ENCODE measurements around the gene MRPL36.
"Not testable (repeated sequence)": the region's sequence is repeated elsewhere in the genome, so short reads cannot be mapped to it uniquely, and the experiment has no call there.

MRPL36 gene

DNA sequence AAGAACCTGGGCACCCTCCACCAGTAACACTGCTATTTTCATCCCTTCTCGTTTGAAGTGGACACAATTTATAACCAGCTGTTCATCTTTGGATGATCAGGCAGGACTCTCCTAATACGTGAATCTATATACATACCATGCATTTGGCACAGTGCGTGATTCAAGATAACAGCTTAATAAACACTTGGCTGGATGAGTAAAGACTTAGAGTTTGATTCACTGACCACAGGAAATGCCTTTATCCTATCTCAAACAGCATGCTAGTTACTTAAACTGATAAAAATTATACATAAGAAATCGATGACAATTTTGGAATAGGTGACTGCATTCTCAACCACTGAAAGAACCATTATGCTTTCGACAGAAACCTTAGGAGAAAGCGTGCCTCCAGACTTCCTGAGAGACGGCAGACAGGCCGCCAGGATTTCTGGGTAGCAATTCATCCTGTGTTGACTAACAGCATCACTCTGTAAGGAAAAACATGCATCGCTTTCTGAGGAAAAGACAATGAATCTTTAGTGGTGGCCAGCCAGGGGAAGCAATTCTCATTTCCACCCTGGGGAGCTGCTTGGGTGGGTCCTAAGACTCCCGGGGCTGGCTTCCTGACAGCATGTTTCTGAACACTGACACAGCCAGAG lies 9.7 kb downstream of the MRPL36 start:
- H3K27ac ChIP-seq, result no peak overlapping the region
- no peak for TF ChIP-seq ZFX (IDR thresholded peaks at IDR 0.05)
- TF ChIP-seq, protein P1, sequence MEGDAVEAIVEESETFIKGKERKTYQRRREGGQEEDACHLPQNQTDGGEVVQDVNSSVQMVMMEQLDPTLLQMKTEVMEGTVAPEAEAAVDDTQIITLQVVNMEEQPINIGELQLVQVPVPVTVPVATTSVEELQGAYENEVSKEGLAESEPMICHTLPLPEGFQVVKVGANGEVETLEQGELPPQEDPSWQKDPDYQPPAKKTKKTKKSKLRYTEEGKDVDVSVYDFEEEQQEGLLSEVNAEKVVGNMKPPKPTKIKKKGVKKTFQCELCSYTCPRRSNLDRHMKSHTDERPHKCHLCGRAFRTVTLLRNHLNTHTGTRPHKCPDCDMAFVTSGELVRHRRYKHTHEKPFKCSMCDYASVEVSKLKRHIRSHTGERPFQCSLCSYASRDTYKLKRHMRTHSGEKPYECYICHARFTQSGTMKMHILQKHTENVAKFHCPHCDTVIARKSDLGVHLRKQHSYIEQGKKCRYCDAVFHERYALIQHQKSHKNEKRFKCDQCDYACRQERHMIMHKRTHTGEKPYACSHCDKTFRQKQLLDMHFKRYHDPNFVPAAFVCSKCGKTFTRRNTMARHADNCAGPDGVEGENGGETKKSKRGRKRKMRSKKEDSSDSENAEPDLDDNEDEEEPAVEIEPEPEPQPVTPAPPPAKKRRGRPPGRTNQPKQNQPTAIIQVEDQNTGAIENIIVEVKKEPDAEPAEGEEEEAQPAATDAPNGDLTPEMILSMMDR (conservative IDR thresholded peaks at IDR 0.05), result no peak

DNA sequence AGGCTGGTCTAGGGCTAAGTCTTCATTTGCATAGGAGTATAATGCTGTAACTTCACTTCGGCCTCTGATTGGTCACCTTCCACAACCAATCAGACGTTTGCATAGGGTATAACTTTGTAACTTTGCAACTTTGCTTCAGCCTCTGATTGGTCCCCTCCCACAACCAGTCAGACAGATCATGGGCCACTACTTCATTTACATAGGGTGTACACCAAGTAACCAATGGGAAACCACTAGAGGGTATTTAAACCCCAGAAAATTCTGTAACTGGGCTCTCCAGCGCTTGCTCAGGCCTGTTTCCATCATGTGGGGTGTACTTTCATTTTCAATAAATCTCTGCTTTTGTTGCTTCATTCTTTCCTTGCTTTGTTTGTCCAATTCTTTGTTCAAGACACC lies 10.2 kb downstream of the MRPL36 start:
- H3K27ac ChIP-seq, result not testable (repeated sequence)

DNA sequence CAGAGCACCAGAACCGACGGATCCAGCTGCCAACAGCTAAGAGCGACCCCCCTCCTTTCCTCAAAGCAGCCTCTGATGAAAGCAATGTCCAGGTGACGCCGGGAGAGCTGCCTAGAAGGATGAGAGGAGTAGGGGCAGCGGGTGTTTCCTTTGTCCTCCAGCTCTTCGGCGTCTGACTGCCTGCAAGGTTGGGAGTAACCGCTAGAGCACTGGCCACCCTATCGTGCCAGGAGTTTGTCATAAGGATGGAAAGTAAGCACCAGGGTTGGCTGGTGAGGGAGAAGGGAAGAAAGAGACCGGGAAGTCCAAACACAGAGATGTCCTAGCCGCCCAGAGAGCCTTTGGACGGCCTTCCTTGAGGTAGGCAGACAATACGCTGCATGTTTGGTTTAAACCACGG lies 10.8 kb downstream of the MRPL36 start:
- TF ChIP-seq ZFX (IDR thresholded peaks at IDR 0.05), result no peak
- TF ChIP-seq, protein P1 (conservative IDR thresholded peaks at IDR 0.05), result no peak
- H3K27ac ChIP-seq, result no peak overlapping the region

DNA sequence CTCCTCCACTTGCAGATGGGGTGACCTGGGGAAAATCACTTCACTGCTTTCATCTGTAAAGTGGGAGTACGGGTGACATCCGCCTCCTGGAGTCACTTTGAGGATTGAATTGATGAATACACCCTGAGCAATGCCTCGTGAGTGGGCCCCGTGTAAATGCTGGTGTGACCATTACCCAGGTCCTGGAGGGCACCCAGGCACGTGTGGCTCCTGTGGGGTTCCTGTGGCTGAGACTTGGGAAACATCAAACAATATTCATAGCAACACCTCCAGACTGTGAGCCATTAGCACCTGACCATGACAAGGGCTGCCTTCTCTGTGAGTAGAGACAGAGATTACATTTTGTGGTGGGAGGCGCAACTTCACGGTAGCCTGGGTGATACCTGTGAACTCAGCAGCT lies 11.4 kb downstream of the MRPL36 start:
- H3K27ac ChIP-seq, result no peak overlapping the region
- TF ChIP-seq, protein P1 (conservative IDR thresholded peaks at IDR 0.05), result no peak
- no peak for TF ChIP-seq ZFX (IDR thresholded peaks at IDR 0.05)

DNA sequence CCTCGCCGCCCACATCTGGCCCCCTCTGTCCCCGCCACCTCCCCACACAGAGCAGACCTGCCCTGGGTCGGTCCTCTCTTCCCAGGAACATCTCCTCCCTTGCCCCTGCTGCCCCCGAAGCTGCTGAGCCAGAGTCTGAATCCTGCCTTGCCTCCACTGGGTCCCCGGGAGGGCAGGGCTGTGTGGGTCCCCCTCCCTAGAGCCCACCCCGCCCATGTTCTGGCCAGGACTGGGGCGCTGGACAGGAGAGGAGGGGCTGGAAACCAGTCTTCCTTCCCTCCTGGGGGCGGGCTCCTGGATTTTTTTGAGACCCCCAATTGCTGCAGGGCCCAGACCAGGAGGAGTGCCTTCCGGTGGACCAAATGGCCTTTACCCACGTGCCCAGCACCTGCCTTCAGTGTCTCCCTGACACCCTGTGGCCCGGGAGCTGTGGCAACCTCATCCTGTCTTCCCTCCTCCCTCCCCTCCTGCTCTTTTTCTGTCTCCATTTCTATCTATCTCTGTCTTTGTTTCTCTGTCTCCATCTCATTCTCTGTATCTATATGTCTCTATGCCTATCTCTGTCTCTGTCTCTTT lies 12.1 kb downstream of the MRPL36 start:
- TF ChIP-seq ZFX (IDR thresholded peaks at IDR 0.05), result no peak
- TF ChIP-seq, protein P1 (conservative IDR thresholded peaks at IDR 0.05), result no peak
- H3K27ac ChIP-seq, result no peak overlapping the region

DNA sequence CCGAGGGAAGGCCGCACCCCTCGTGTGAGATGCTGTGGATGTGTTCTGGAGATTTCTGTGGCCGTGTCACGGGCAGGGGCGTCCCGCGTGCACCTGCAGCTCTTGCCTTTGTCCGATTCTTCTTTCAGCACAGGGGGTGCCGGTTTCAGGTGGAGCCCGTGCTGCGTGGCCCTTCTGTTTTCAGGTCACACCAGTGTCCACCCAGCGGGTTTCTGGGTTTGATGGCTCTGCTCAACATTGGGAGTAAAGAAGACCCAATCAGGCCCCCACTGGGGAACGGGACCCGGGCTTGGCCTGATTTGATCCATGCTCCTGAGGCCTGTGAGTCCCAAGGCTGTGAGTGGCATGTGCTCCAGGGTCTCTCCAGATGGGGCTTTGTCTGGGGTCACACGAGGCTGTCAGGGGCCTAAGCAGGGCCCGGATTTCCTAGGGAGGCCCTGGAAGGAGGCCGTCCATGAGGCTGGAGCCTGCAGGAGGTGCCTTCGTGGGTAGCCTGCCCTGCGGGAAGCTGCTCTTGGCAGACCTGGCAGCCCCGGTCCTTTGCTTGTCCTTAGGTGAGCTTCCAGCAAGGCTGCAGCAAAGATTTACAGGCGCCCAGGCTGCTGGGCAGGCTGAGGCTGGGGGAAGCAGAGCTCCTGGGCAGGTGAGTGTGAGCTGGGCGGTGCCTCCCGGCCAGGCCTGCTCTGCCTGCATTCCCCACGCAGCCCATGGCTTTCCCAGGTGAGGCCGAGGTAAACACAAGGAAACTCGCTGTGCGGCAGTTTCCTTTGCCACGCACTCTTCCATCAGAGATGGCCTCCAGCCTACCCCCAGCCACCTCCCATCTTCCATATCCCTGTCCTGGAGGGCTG lies 12.8 kb downstream of the MRPL36 start:
- H3K27ac ChIP-seq, result no peak overlapping the region
- TF ChIP-seq ZFX (IDR thresholded peaks at IDR 0.05), result no peak
- TF ChIP-seq, protein P1 (conservative IDR thresholded peaks at IDR 0.05), result no peak

DNA sequence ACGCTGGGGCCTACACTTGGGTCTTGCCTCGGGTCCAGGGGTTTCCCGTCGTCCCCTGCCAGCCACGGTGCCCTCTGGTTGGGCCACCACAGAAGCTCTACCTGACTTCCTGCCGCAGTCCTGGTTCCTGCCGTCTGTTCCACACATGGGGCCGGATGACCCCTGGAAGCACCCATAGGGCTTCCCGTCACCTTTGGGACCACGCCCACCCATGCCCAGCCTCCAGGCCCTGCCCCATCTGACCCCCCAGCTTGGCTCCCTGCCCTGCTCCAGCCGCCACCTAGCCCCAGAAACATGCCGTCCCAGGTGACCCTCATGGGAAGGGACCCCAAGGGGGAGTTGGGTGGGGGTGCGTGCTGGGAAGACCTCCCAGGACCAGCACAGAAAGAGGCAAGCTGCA lies 13.7 kb downstream of the MRPL36 start:
- TF ChIP-seq ZFX (IDR thresholded peaks at IDR 0.05), result no peak
- no peak overlapping the region for H3K27ac ChIP-seq

DNA sequence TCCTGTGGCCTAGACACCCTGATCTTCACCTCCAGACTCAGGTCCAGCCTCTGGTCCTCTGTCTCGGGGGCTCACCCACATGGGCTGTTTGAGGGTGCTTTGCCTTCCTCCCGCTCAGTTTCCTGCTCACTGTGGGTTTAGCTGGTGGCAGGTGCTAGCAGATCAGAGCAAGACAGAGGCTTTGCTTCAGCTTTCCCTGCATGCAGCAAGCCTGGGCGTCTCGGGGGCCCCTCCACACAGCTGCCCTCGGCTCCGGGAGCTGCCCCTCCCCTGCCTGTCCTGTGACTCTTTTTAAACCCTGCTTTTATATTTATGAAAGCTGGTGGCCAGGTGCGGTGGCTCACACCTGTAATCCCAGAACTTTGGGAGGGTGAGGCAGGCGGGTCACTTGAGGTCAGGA lies 14.6 kb downstream of the MRPL36 start:
- TF ChIP-seq, protein P1 (conservative IDR thresholded peaks at IDR 0.05), result no peak
- no peak for TF ChIP-seq ZFX (IDR thresholded peaks at IDR 0.05)
- no peak overlapping the region for H3K27ac ChIP-seq

Measured in C4-2B (cell line).